HUDEP-2 (cell line): ENCODE results near the gene SPTLC3.
"Not testable (repeated sequence)": the region's sequence is repeated elsewhere in the genome, so short reads cannot be mapped to it uniquely, and the experiment has no call there.

Source experiments
- DNase-seq, 76 experiments: peaks; one replicate each; lab custom pipeline; 2025; ENCODE audit not compliant: unreplicated experiment in 76 of 76; lab: John Stamatoyannopoulos, UW

SPTLC3 gene

GRCh38 chr20:13008761-13009681, at the start of gene SPTLC3:
Gene SPTLC3, plus strand, starts transcription at chr20:13008972. Its CDS starts 296 bp downstream, at chr20:13009268.
- no peak for DNase-seq

GRCh38 chr20:12961725-12962124, 47.0 kb upstream of the SPTLC3 start:
- DNase-seq = no peak

- no peak for DNase-seq
These were observed 45.9 kb upstream of the SPTLC3 start for GRCh38 chr20:12962895-12963294.

- no peak for DNase-seq
These were observed 45.4 kb upstream of the SPTLC3 start for GRCh38 chr20:12963416-12963815.

- no peak for DNase-seq
These were observed 43.4 kb upstream of the SPTLC3 start for GRCh38 chr20:12965212-12965869.

GRCh38 chr20:12965870-12966251, 42.9 kb upstream of the SPTLC3 start:
- DNase-seq = no peak

- peak in 1 of 76 experiments; percentile 5 for DNase-seq
These were observed 42.2 kb upstream of the SPTLC3 start for GRCh38 chr20:12966468-12967085.

GRCh38 chr20:12967932-12968331, 40.8 kb upstream of the SPTLC3 start:
- no peak for DNase-seq

GRCh38 chr20:12968472-12968871, 40.3 kb upstream of the SPTLC3 start:
- no peak for DNase-seq

GRCh38 chr20:12969071-12969669, 39.6 kb upstream of the SPTLC3 start:
- no peak for DNase-seq

GRCh38 chr20:12970372-12970821, 38.4 kb upstream of the SPTLC3 start:
- peak in 3 of 76 experiments; percentile 3 to 9 (median 8) for DNase-seq

GRCh38 chr20:12975833-12976608, 32.8 kb upstream of the SPTLC3 start:
- no peak for DNase-seq

GRCh38 chr20:12976720-12977309, 32.0 kb upstream of the SPTLC3 start:
- DNase-seq = no peak

- DNase-seq = no peak
These were observed 31.2 kb upstream of the SPTLC3 start for GRCh38 chr20:12977328-12978125.

- no peak for DNase-seq
These were observed 30.7 kb upstream of the SPTLC3 start for GRCh38 chr20:12978126-12978394.

GRCh38 chr20:12978613-12979495, 29.9 kb upstream of the SPTLC3 start:
- no peak for DNase-seq

GRCh38 chr20:12979713-12980112, 29.1 kb upstream of the SPTLC3 start:
- DNase-seq = not testable (repeated sequence)

- DNase-seq = no peak
These were observed 26.7 kb upstream of the SPTLC3 start for GRCh38 chr20:12982098-12982497.
